ENCODE data around the gene ADAMTSL2. TPM values are rescaled to one million over a fixed set of nuclear protein-coding genes. Genes with fewer than 3 reads are reported as not detected.

Gene ADAMTSL2
- total RNA-seq, 1 donor from 2014 or later = 1.3 TPM

GRCh38 chr9:133489253-133490190 lies 45.0 kb upstream of the ADAMTSL2 start:
- Mint-ChIP-seq H3K4me1 (ENCODE audit: low read depth, unreplicated experiment) (peaks cover 6% of the 10 kb centered on the region), H3K27me3 (ENCODE audit: unreplicated experiment) (peaks cover 5% of the 10 kb centered on the region), H3K9me3 (ENCODE audit: unreplicated experiment) (peaks cover 1% of the 10 kb centered on the region), H3K36me3 (ENCODE audit: unreplicated experiment) (no peaks in the 10 kb centered on the region), H3K4me3 (ENCODE audit: unreplicated experiment) (no peak overlapping the region), H3K27ac (ENCODE audit: unreplicated experiment) (no peak overlapping the region)
- DNase-seq = no peak
- no peak for TF ChIP-seq CTCF (IDR thresholded peaks at IDR 0.05; ENCODE audit: partially characterized antibody, unreplicated experiment)

- peaks cover 5% of the 10 kb centered on the region for H3K27me3 Mint-ChIP-seq (ENCODE audit: unreplicated experiment)
- TF ChIP-seq CTCF (IDR thresholded peaks at IDR 0.05; ENCODE audit: partially characterized antibody, unreplicated experiment) = no peak
- H3K9me3 Mint-ChIP-seq (ENCODE audit: unreplicated experiment) = peaks cover 1% of the 10 kb centered on the region
- no peak overlapping the region for H3K27ac Mint-ChIP-seq (ENCODE audit: unreplicated experiment)
- H3K4me3 Mint-ChIP-seq (ENCODE audit: unreplicated experiment) = no peak overlapping the region
- DNase-seq = no peak
- no peaks in the 10 kb centered on the region for H3K36me3 Mint-ChIP-seq (ENCODE audit: unreplicated experiment)
- H3K4me1 Mint-ChIP-seq (ENCODE audit: low read depth, unreplicated experiment) = peaks cover 5% of the 10 kb centered on the region
Observed at GRCh38 chr9:133490201-133490681, 44.3 kb upstream of the ADAMTSL2 start.

- DNase-seq = peak; percentile 10
- Mint-ChIP-seq H3K27ac (ENCODE audit: unreplicated experiment) (no peak overlapping the region), H3K27me3 (ENCODE audit: unreplicated experiment) (peaks cover 5% of the 10 kb centered on the region), H3K36me3 (ENCODE audit: unreplicated experiment) (no peaks in the 10 kb centered on the region), H3K4me3 (ENCODE audit: unreplicated experiment) (no peak overlapping the region), H3K4me1 (ENCODE audit: low read depth, unreplicated experiment) (peaks cover 5% of the 10 kb centered on the region), H3K9me3 (ENCODE audit: unreplicated experiment) (peaks cover 1% of the 10 kb centered on the region)
- no peak for TF ChIP-seq CTCF (IDR thresholded peaks at IDR 0.05; ENCODE audit: partially characterized antibody, unreplicated experiment)
Observed at GRCh38 chr9:133490865-133491655, 43.4 kb upstream of the ADAMTSL2 start.

- Mint-ChIP-seq H3K4me1 (ENCODE audit: low read depth, unreplicated experiment) (peaks cover 8% of the 10 kb centered on the region), H3K36me3 (ENCODE audit: unreplicated experiment) (no peaks in the 10 kb centered on the region), H3K27ac (ENCODE audit: unreplicated experiment) (no peak overlapping the region), H3K9me3 (ENCODE audit: unreplicated experiment) (peaks cover 1% of the 10 kb centered on the region), H3K27me3 (ENCODE audit: unreplicated experiment) (peaks cover 4% of the 10 kb centered on the region), H3K4me3 (ENCODE audit: unreplicated experiment) (no peak overlapping the region)
- no peak for TF ChIP-seq CTCF (IDR thresholded peaks at IDR 0.05; ENCODE audit: partially characterized antibody, unreplicated experiment)
- DNase-seq = no peak
Observed at GRCh38 chr9:133491656-133491925, 42.9 kb upstream of the ADAMTSL2 start.

Measured in glutamatergic neuron (in vitro differentiated cells).